Measurements from ENCODE around the gene CDK8.

Gene CDK8

DNA sequence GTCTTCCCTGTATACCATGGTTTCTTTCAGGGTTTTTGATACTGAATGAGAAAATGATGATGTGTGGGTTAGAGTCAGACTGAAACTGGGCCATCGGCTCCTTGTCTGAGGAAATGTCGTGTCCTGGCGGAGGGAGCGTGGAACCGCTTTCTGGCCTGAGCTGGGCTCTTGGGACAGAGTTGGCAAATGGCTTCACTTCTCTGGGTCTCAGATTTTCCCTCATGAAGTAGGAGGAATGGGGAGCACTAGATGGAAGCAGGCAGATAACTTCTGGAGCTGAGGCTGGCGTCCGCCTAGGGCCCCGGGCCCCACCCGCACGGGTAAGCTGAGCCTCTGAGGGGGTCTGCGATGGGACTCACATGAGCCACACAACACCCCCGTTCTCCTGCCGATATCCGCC is 170.3 kb downstream of the CDK8 start:
- H3K27ac ChIP-seq (ENCODE audit: insufficient read depth in 1 of 2, low read depth in 1 of 2, low read length in 2 of 2, poor library complexity in 1 of 2, severe bottlenecking in 2 of 2), result no peak overlapping the region
- peaks cover 0 to 6% (median 0%) of the 10 kb centered on the region in 5 experiments for H3K27me3 ChIP-seq (replicated peaks in 2 of 5; ENCODE audit: control insufficient read depth in 4 of 5, insufficient read depth in 5 of 5, low read length in 4 of 5)
- H3K4me3 ChIP-seq (ENCODE audit: control insufficient read depth in 1 of 7, extremely low read depth in 1 of 7, insufficient read depth in 4 of 7, low read depth in 2 of 7, low read length in 6 of 7), result no peak overlapping the region
- no peak for DNase-seq
- CTCF ChIA-PET, result interaction anchor here (0.9 kb wide), 1 partner anchor 9 kb away, joined by 3 read pairs; no protein-coding TSS in a partner anchor
- no peaks in the 10 kb centered on the region for H3K36me3 ChIP-seq (ENCODE audit: control insufficient read depth in 4 of 4, insufficient read depth in 4 of 4, low read length in 3 of 4)
- WGBS (ENCODE audit: insufficient coverage), result 93% methylated on average over 14 of the region's 14 CpGs
- H3K4me1 ChIP-seq (ENCODE audit: control extremely low read depth in 1 of 4, control insufficient read depth in 4 of 4, insufficient read depth in 4 of 4, low read length in 3 of 4), result no peaks in the 10 kb centered on the region
- POLR2A ChIA-PET, result no interaction called here
- H3K9me3 ChIP-seq (ENCODE audit: control extremely low read depth in 1 of 5, control insufficient read depth in 4 of 5, insufficient read depth in 2 of 5, low read depth in 1 of 5, low read length in 4 of 5), result no peaks in the 10 kb centered on the region

DNA sequence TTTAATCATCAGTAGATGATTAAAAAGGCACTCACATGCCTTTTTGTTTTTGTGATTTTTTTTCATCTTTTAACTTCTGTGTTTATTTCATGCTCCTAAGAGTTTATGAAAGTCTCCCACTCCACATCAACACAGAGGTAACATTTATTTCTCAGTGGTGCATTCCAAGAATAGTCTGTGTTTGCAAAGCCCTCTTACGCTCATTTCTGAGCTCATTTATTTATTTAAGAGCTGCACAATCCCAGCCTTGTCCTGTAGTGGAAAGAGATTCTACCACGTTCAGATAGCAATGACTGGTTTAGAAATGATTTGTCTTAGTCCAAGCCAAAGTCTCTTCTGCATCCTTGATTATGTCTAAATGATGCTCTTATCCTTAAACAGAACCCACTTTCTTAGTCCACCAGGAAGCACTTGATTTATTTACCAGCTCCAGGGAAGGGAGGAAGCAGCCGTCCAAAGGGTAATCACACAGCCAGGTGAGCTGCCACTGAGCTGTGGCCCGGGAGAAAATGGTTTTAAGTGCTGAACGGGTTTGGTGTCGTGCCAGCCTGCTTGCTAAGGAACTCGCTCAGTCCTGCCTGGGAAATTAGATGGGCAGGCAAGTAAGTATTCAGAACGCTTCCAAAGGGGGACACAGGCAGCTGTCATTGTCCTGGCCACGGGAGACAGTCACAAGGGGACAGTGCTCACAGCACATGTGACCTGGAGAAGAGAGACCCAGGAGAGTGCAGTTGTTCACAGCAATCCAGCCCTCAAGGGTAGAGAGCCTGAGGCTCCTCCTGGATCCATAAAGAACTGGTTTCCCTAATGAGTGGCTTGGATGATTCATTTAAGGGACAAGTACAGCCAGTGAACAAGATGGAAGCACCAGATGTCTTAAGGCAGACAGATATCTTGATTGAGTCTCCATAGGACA is 171.8 kb downstream of the CDK8 start:
- 84% methylated on average over 7 of the region's 9 CpGs for WGBS (ENCODE audit: insufficient coverage)
- POLR2A ChIA-PET, result no interaction called here
- no peaks in the 10 kb centered on the region for H3K4me1 ChIP-seq (ENCODE audit: control extremely low read depth in 1 of 4, control insufficient read depth in 4 of 4, insufficient read depth in 4 of 4, low read length in 3 of 4)
- peaks cover 0 to 2% (median 0%) of the 10 kb centered on the region in 5 experiments for H3K9me3 ChIP-seq (ENCODE audit: control extremely low read depth in 1 of 5, control insufficient read depth in 4 of 5, insufficient read depth in 2 of 5, low read depth in 1 of 5, low read length in 4 of 5)
- no peak overlapping the region for H3K27ac ChIP-seq (ENCODE audit: insufficient read depth in 1 of 2, low read depth in 1 of 2, low read length in 2 of 2, poor library complexity in 1 of 2, severe bottlenecking in 2 of 2)
- no peak overlapping the region for H3K4me3 ChIP-seq (ENCODE audit: control insufficient read depth in 1 of 7, extremely low read depth in 1 of 7, insufficient read depth in 4 of 7, low read depth in 2 of 7, low read length in 6 of 7)
- H3K27me3 ChIP-seq (replicated peaks in 2 of 5; ENCODE audit: control insufficient read depth in 4 of 5, insufficient read depth in 5 of 5, low read length in 4 of 5), result peaks cover 0 to 4% (median 0%) of the 10 kb centered on the region in 5 experiments
- DNase-seq, result no peak
- CTCF ChIA-PET, result interaction anchor here (1.2 kb wide), 1 partner anchor 15 kb away, joined by 3 read pairs; no protein-coding TSS in a partner anchor
- H3K36me3 ChIP-seq (ENCODE audit: control insufficient read depth in 4 of 4, insufficient read depth in 4 of 4, low read length in 3 of 4), result no peaks in the 10 kb centered on the region

DNA sequence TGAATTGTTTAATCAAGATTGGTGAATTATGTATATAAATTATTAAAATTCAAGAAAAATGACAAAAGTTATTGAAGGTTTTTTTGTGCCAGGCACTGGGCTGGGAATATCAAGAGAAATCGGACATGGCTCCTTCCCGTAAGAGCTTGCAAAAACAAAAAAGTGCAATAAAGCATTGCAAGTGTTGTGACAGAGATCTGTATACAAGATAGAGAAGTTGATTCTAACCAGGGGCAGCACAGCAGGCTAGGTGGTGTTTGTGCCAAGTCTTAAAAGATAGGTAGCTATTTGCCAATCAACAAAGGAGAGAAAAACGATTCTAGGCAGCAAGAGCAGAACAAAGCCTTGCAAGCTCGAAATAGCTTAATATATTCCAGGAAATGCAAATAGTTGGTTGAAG is 179.8 kb downstream of the CDK8 start:
- CTCF ChIA-PET, result no interaction called here

DNA sequence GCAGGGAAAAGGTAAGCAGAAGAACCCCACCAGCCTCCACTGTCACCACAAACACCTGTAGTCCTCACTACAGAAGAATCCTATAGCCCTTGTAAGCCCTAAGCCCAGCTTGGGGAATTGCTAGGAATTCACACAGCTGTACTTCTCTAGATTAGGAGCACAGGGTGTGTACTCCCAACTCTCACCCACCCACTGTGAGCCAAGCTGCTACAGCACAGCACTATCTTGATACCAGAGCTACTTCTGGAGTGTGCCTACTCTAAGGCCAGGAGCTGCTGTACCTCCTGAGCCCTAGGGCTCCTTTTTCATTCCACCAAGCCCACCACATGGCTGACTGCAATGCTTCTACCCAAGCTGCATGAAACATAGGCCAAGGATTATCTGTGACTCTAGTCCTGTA is 181.2 kb downstream of the CDK8 start:
- no peak for DNase-seq
- no peak overlapping the region for H3K4me3 ChIP-seq (ENCODE audit: control insufficient read depth in 1 of 7, extremely low read depth in 1 of 7, insufficient read depth in 4 of 7, low read depth in 2 of 7, low read length in 6 of 7)
- no peaks in the 10 kb centered on the region for H3K4me1 ChIP-seq (ENCODE audit: control extremely low read depth in 1 of 4, control insufficient read depth in 4 of 4, insufficient read depth in 4 of 4, low read length in 3 of 4)
- H3K36me3 ChIP-seq (ENCODE audit: control insufficient read depth in 4 of 4, insufficient read depth in 4 of 4, low read length in 3 of 4), result no peaks in the 10 kb centered on the region
- H3K27me3 ChIP-seq (replicated peaks in 2 of 5; ENCODE audit: control insufficient read depth in 4 of 5, insufficient read depth in 5 of 5, low read length in 4 of 5), result peaks cover 0 to 2% (median 0%) of the 10 kb centered on the region in 5 experiments
- H3K9me3 ChIP-seq (ENCODE audit: control extremely low read depth in 1 of 5, control insufficient read depth in 4 of 5, insufficient read depth in 2 of 5, low read depth in 1 of 5, low read length in 4 of 5), result peaks cover 0 to 37% (median 10%) of the 10 kb centered on the region in 5 experiments
- POLR2A ChIA-PET, result no interaction called here
- H3K27ac ChIP-seq (ENCODE audit: insufficient read depth in 1 of 2, low read depth in 1 of 2, low read length in 2 of 2, poor library complexity in 1 of 2, severe bottlenecking in 2 of 2), result no peak overlapping the region
- CTCF ChIA-PET, result no interaction called here

More for the DNA sequence above, 179.8 kb downstream of the CDK8 start:
- Histone ChIP-seq H3K27ac (ENCODE audit: insufficient read depth in 1 of 2, low read depth in 1 of 2, low read length in 2 of 2, poor library complexity in 1 of 2, severe bottlenecking in 2 of 2) (no peak overlapping the region), H3K4me3 (ENCODE audit: control insufficient read depth in 1 of 7, extremely low read depth in 1 of 7, insufficient read depth in 4 of 7, low read depth in 2 of 7, low read length in 6 of 7) (no peak overlapping the region), H3K27me3 (replicated peaks in 2 of 5; ENCODE audit: control insufficient read depth in 4 of 5, insufficient read depth in 5 of 5, low read length in 4 of 5) (peaks cover 0 to 2% (median 0%) of the 10 kb centered on the region in 5 experiments), H3K9me3 (ENCODE audit: control extremely low read depth in 1 of 5, control insufficient read depth in 4 of 5, insufficient read depth in 2 of 5, low read depth in 1 of 5, low read length in 4 of 5) (peaks cover 0 to 31% (median 10%) of the 10 kb centered on the region in 5 experiments), H3K36me3 (ENCODE audit: control insufficient read depth in 4 of 4, insufficient read depth in 4 of 4, low read length in 3 of 4) (no peaks in the 10 kb centered on the region), H3K4me1 (ENCODE audit: control extremely low read depth in 1 of 4, control insufficient read depth in 4 of 4, insufficient read depth in 4 of 4, low read length in 3 of 4) (no peaks in the 10 kb centered on the region)
- WGBS (ENCODE audit: insufficient coverage), result 81% methylated on average over 3 of the region's 4 CpGs
- POLR2A ChIA-PET, result no interaction called here
- no peak for DNase-seq

DNA sequence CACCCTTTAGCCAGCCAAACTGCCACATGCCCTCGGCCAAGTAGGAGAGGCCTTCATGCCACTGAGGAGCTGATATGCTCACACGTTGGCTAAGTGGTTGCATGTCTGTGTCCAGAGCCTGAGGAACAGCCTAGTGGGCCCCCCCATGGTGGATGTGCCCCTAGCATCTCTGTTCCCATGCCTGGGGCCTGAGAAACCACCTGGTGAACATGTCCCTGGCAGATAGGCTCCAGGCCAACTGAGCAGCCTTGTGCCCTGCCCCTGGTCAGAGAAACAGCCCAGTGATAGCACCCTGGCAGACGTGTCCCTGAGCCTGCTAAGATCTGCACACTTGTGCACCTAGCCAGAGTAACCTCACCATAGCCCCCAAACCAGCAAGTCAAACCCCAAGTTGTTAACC is 181.7 kb downstream of the CDK8 start:
- H3K27ac ChIP-seq (ENCODE audit: insufficient read depth in 1 of 2, low read depth in 1 of 2, low read length in 2 of 2, poor library complexity in 1 of 2, severe bottlenecking in 2 of 2), result no peak overlapping the region
- no peaks in the 10 kb centered on the region for H3K4me1 ChIP-seq (ENCODE audit: control extremely low read depth in 1 of 4, control insufficient read depth in 4 of 4, insufficient read depth in 4 of 4, low read length in 3 of 4)
- 97% methylated on average over 3 of the region's 3 CpGs for WGBS (ENCODE audit: insufficient coverage)
- no peaks in the 10 kb centered on the region for H3K36me3 ChIP-seq (ENCODE audit: control insufficient read depth in 4 of 4, insufficient read depth in 4 of 4, low read length in 3 of 4)
- ChIA-PET CTCF (no interaction called here), POLR2A (no interaction called here)
- DNase-seq, result no peak
- H3K9me3 ChIP-seq (ENCODE audit: control extremely low read depth in 1 of 5, control insufficient read depth in 4 of 5, insufficient read depth in 2 of 5, low read depth in 1 of 5, low read length in 4 of 5), result peaks cover 0 to 37% (median 10%) of the 10 kb centered on the region in 5 experiments
- H3K27me3 ChIP-seq (replicated peaks in 2 of 5; ENCODE audit: control insufficient read depth in 4 of 5, insufficient read depth in 5 of 5, low read length in 4 of 5), result peaks cover 0 to 2% (median 0%) of the 10 kb centered on the region in 5 experiments
- H3K4me3 ChIP-seq (ENCODE audit: control insufficient read depth in 1 of 7, extremely low read depth in 1 of 7, insufficient read depth in 4 of 7, low read depth in 2 of 7, low read length in 6 of 7), result no peak overlapping the region

DNA sequence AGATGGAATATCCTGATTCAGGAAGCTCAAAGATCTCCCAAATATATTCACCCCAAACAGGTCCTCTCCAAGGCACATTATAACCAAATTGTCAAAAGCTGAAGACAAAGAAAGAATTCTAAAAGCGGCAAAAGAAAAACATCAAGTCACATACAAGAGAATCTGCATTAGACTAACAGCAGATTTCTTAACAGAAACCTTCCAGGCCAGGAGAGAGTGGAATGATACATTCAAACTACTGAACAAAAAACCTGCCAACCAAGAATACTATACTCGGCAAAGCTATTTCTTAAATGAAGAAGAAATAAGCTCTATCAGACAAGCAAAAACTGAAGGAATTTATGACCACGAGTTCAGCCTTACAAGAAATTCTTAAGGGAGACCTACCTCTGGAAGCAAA is 183.0 kb downstream of the CDK8 start:
- no peak for DNase-seq
- no peak overlapping the region for H3K27ac ChIP-seq (ENCODE audit: insufficient read depth in 1 of 2, low read depth in 1 of 2, low read length in 2 of 2, poor library complexity in 1 of 2, severe bottlenecking in 2 of 2)
- H3K4me3 ChIP-seq (ENCODE audit: control insufficient read depth in 1 of 7, extremely low read depth in 1 of 7, insufficient read depth in 4 of 7, low read depth in 2 of 7, low read length in 6 of 7), result no peak overlapping the region
- H3K4me1 ChIP-seq (ENCODE audit: control extremely low read depth in 1 of 4, control insufficient read depth in 4 of 4, insufficient read depth in 4 of 4, low read length in 3 of 4), result no peaks in the 10 kb centered on the region
- WGBS (ENCODE audit: insufficient coverage), result 100% methylated on average over 2 of the region's 3 CpGs
- peaks cover 0 to 4% (median 0%) of the 10 kb centered on the region in 5 experiments for H3K27me3 ChIP-seq (replicated peaks in 2 of 5; ENCODE audit: control insufficient read depth in 4 of 5, insufficient read depth in 5 of 5, low read length in 4 of 5)
- ChIA-PET CTCF (no interaction called here), POLR2A (no interaction called here)
- peaks cover 0 to 37% (median 10%) of the 10 kb centered on the region in 5 experiments for H3K9me3 ChIP-seq (ENCODE audit: control extremely low read depth in 1 of 5, control insufficient read depth in 4 of 5, insufficient read depth in 2 of 5, low read depth in 1 of 5, low read length in 4 of 5)
- H3K36me3 ChIP-seq (ENCODE audit: control insufficient read depth in 4 of 4, insufficient read depth in 4 of 4, low read length in 3 of 4), result no peaks in the 10 kb centered on the region

DNA sequence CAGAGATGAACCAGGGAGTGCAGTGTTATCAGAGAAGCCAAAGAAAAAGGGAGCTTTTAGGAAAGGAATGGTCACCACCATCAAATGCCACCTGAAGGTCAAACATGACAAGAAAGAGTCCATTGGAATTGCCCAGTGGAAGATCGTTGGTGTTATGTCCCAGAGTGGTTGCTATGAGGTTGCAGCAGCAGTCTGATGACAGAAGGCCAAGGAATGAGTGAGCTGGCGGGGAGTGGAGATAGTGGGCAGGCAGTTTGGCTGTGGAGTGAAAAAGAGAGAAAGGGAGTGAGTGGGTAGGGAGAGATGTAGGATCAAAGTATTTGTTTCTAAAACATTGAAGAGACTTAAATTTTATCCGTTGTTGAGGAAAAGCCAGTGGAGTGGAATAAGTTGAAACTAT is 186.2 kb downstream of the CDK8 start:
- peaks cover 0 to 33% (median 10%) of the 10 kb centered on the region in 5 experiments for H3K9me3 ChIP-seq (ENCODE audit: control extremely low read depth in 1 of 5, control insufficient read depth in 4 of 5, insufficient read depth in 2 of 5, low read depth in 1 of 5, low read length in 4 of 5)
- no peak overlapping the region for H3K4me3 ChIP-seq (ENCODE audit: control insufficient read depth in 1 of 7, extremely low read depth in 1 of 7, insufficient read depth in 4 of 7, low read depth in 2 of 7, low read length in 6 of 7)
- H3K27ac ChIP-seq (ENCODE audit: insufficient read depth in 1 of 2, low read depth in 1 of 2, low read length in 2 of 2, poor library complexity in 1 of 2, severe bottlenecking in 2 of 2), result no peak overlapping the region
- 65% methylated on average over 3 of the region's 3 CpGs for WGBS (ENCODE audit: insufficient coverage)
- H3K27me3 ChIP-seq (replicated peaks in 2 of 5; ENCODE audit: control insufficient read depth in 4 of 5, insufficient read depth in 5 of 5, low read length in 4 of 5), result peaks cover 0 to 4% (median 0%) of the 10 kb centered on the region in 5 experiments
- no peaks in the 10 kb centered on the region for H3K36me3 ChIP-seq (ENCODE audit: control insufficient read depth in 4 of 4, insufficient read depth in 4 of 4, low read length in 3 of 4)
- DNase-seq, result no peak
- CTCF ChIA-PET, result no interaction called here
- POLR2A ChIA-PET, result no interaction called here
- no peaks in the 10 kb centered on the region for H3K4me1 ChIP-seq (ENCODE audit: control extremely low read depth in 1 of 4, control insufficient read depth in 4 of 4, insufficient read depth in 4 of 4, low read length in 3 of 4)
